Activated CD8-positive, alpha-beta memory T cell treated with anti-CD3 and anti-CD28 coated beads for 1 hour (primary cell): Measurements from ENCODE around the gene GMCL2.

Source experiments
- DNase-seq, 2 donors: peaks; one replicate each; pipeline ENCODE4 v3.0.0-alpha.2; 2020; ENCODE audit warnings: low read depth in 1 of 2; ENCODE audit errors: extremely low read depth in 1 of 2

The GMCL2 gene

DNA sequence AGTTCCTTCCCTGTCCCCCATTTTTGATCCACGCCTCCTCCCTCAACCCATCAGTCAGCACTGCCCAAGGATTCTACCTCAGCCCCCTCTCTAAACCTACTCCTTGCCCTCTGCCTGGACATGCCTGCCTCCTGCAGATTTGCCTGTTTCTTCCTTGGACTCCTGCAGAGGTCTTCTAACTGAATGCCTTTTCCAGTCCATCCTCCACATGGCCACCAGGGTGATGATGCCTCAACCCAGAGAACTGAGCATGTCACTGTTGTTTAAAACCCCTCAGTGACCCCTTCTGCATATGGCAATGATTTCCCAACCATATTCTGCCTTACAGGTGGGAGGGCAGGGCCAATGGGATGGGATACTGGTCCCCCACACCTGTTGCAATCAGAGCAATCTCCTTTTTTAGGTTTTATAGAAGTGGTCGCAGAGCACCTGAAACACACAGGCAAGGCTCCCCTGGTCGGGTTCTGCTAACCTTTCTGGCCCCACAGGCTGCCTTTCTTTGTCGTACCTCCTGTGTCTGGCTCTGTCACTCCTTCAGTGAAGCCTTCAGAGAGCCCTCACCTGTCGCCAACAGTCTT, 36.1 kb upstream of the GMCL2 start:
- DNase-seq: no peak

DNA sequence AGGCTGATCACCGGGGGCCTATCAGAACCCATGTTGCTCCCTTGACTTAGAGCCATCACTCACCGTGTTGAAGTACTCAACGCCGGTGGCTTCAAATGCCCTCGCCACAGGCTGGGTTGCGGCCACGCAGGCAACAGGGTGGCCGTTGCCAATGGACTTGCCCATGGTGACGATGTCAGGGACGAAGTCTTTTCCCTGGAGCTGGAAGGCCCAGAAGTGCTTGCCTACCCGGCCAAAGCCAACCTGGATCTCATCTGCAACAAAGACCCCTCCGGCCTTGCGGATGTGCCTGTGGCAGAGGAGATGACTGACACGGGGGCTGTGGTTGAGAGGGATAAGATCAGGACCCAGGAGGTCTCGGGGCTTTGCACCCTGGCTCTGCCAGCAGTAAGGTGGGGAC, 35.1 kb upstream of the GMCL2 start:
- DNase-seq: no peak

DNA sequence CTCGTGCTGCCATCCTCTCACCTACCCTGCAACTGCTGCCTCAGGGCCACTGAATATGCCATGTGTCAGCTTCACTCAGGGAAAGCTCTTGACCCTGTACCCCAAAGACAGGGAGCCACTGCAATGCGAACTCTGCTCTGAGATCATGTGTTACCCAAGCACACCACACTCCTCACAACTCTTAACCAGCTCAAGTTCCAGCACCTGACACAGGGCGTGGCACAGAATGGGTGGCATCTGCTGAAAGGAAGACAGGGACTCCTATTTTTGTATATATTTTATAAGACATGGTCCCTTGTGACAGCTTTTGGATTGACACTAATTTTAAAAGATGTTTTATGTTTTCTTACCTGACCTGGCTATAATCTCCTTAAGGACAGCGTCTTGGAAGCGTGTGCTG, 34.7 kb upstream of the GMCL2 start:
- DNase-seq: no peak

DNA sequence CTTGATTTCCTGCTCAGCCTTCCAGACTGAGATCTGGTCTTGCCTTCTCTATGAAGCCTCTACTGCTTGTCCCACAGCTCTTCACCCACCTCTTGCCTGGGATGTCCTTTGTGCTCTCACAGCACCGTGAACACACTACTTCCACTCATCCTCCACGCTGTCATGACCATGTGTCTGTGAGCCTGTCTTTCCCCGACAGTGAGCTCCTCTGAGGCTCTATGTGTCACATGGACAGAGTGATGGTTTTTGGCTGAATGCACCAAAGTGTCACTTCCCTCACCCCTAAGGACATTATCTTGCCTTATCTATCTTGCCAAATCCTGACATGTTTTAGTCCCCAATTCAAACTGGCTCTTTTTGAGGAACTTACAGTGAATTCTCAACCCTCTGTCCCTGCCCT, 34.1 kb upstream of the GMCL2 start:
- no peak for DNase-seq

DNA sequence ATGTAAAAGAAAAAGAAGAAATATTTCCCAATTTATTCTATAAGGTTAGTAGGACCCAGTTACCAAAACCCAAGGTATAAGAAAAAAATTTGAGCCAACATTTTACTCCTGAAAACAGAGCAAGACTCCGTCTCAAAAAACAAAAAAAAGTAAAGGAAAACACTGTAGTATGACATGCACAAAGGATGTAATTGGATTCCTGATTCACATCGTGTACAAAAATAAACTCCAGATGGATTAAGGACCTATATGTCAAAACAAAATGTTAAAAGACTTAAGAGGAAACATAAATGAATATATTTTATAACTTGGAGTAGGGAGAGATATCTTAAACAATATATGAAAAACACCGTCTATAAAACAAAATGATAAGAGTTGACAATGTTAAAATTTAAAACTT, 31.7 kb upstream of the GMCL2 start:
- DNase-seq: no peak

DNA sequence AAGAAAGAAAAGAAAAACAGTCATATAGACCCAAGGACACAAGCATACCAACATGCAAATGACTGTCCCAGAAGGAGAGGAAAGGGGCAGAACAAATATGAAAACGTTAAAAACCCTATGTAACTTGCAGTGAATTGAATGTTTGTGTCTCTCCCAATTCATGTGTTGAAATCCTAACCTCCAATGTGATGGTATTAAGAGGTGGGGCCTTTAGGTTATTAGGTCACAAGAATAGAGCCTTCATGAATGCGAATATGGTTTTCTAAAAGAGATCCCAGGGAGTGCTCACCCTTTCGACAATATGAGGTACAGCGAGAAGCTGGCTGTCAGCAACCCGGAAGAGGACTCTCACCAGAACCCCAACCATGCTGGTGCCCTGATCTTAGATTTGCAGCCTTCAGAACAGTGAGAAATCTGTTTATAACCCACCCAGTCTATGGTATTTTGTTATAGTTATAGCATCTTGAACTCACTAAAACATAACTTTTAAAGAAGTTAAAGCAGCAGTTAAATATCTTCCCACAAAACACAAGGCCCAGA, 31.1 kb upstream of the GMCL2 start:
- DNase-seq: no peak

DNA sequence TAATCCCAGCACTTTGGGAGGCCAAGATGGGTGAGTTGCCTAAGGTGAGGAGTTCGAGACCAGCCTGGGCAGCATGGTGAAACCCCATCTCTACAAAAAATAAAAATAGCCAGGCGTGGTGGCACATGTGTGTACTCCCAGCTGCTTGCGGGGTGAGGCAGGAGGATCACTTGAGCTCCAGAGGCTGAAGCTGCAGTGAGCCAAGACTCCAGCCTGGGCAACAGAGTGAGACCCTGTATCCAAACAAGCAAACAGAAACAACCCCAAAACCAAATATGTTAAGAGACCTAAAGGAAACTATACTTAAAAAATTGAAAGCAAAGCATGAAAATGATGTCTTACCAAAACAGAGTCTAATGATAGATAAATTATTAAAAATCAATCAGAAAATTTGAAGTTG, 29.6 kb upstream of the GMCL2 start:
- DNase-seq: no peak

DNA sequence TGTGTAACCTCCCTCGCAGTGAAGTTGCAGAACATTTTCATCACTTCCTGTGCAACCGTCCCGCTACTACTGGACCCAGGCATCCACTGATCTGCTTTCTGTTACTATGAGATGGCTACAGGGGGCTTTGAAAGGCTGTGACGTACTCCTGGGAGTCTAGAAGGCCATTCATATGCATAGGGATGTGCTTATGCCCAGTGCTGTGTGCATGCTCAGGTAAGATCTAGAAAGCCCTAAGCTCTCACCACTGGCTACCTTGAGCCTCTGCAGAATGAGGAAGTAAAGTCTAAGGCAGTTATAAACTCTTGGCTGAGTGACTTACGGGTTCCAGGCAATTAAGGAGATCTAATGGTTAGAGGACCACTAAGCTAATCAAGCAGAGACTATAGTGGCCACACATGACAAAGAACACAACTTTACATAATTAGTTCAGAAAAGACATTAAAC, 28.9 kb upstream of the GMCL2 start:
- no peak for DNase-seq

DNA sequence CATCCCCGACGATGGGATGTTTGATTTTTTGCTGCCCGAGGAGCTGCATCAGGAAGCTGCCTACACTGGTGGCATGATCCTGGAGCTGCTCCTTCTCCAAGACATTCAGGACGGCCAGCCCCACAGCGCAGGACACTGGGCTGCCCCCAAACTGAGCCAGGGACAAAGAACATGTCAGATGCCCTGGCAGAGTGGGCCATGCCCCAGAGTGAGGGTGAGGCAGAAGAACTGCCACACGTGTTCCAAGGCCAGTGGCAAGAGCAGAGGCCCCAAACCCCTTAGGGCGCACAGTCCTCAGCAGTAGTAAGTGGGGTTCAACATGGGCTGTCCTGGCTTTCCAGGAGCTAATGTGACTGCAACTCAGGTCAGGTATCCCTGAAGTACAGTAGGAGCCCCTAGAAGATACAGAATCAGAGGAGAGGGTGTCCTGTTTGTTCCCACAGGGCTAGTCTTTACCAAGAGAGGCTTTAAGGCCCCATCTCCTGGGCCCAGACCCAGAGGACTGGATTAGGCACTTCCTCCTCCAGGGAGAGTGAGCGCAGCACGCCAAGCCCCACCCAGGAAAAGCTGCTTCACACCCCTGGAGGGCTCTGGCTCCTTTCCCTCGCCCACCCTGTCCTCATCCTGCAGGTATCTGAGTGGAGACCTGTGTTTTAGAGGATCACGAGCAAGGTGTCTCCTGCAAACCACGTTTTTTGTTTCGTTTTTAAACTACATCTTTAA, 28.3 kb upstream of the GMCL2 start:
- DNase-seq: no peak

DNA sequence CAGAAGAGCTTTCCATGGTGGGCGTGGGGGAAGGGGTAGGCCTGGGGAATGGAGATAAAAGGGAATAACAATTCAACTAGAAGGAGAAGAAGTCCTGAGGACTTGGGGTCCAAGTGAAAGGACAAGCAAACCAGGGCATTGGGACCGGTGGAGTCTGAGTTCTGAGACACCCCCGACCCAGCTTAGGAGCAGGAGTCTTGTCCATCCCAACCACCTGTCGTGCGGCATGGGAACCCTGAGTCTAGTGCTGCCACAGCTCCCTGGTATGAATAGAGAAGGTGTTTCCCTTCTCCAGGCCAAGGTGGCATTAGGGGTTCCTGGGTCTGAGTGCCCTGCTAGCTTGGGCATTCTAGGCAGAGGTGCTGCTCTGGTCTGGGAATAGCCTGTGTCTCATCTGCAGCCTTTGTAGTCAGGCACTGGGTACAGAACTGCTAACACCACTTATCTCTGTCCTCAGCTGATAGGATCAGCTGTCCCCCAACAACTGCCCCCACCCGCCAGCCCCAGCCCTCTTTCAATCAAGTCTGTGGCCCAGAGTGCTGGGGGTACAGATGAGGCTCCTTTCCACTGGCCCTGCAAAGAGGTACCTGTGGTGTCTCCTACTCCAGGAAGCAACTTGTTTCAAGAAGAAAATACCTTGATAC, 27.1 kb upstream of the GMCL2 start:
- DNase-seq: no peak

DNA sequence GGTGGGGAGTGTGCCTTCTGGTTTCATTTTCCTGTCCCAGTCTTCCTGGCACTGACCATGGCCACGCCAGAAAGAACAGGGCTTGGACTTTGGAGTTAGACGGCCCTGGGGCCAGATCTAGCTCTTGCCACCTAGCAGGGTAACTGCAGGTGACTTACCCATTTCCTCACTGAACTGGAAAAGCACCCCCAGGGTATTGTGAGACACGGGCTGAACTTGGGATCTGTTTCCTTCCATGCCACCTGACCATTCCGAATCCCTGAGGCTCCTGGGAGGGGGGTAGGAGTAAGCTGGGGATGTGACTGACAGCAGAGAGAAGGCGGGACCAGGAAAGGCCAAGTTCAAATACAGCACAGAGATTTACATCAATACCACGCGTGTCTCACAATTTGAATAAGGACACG, 26.6 kb upstream of the GMCL2 start:
- DNase-seq: no peak

DNA sequence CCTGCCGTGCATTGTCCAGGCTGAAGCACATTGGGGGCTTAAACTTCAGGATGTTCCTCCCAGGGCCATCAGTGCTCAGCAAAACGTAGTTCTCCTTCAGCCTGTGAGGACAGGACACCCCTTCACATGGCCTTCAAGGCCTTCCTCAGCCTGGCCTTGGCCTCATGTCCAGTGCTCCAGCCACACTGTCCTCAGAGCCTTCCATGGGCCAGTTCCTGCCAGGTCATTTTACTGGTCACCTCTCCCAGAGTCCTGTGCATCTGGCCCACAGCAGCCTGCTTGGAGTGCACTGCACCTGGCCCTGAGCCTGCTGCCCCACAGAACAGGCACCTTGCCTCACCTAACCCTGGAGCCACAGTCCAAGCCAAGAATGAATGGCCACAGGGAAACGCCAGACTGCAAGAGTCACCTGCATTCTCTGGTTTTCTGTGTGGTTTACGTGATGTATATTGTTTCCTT, 25.9 kb upstream of the GMCL2 start:
- no peak for DNase-seq

DNA sequence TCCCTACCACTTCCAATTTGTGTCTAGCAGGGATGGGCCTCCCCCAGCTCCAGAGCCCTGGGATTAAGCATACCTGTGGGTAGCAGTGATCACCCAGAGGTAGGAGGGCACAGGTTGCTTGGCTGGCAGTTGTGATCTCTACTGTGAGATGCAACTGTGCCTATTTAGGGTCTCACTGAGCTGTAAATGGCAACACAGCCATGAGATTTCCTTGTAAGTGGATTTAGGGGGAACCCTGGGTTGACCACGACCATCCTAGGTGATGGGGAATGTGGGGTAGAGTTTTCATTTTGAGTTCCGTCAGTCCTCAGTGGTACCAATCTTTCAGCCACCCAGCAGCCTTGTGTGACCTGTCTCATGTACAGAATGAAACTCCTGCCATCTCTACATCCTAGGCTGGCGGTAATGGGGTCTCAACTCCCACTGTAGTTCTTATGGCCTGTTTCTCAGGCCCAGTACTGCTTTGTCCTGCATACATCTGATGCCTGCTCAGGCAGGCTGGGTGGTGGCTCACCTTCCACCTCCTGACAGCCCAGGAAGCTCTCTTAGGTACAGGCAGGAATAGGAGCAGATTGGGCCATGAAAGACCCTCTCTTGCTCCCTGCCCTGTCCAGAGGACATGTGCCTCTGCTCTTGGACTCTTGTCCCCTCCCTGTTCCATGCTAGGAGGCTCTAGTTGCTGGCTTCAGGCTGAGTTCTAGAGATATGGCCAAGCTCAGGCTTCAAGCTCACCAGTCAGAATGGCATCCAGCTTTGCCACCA, 25.3 kb upstream of the GMCL2 start:
- DNase-seq: no peak

DNA sequence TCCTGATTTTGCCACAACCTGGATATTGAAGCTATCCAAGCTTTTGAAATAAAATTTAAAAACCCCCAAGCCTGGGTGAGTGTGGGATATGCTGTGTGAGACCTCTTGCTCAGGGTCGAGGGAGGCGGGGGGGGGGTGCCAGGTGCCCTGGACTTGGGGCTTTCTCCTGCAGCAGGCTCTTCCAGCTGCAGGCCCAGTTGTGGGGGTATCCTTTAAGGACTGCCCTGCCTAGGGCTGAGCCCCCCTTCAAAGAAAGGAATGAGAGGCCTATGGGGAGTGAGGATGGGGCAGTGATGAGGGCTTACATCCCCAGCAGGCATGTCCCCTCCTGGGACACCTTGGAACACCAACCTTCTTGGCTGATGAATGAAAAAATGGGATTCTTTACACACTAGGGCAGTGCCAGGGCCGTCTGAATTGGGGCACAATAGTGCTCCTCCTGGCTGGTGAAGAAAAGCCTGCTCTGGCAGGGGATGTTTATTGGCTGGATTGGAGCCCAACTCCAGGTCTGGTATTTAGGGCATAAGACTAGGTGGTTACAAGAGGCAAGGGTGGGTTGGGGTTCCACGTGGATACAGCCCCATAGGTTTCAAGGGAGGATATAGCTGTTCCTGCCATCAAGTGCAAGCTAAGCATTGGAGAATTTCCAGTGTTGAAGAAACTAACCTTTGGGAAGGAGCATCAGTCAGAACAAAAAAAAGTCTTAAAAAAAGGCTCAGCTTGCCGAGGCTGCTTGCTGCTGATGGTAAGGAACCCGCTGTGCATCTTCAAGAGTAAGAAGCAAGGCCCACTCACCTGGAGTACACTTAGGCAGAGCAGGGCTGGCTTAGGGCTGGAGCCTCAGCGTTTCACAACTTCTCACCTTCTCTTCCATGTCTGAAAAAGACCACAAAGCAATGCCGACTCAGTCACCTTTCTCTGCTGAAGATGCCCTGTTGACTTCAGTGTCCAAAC, 24.2 kb upstream of the GMCL2 start:
- no peak for DNase-seq

DNA sequence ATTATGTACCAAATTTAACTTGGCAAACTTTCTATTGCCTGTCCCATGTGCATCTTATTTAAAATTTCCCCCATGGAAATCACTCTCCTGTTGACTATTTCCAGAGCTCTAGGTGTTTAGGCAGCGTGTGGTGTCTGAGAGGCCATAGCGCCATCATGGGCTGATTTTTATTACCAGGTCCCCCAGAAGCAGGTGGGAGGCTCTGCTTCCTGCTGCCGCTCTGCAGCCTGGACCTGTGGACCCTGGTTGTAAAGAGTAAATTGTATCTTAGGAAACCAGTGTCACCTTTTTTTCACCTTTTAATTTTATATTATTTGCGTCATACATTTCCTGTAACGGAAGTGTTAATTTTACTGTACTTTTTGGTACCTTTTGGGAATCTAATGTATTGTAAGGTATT, 23.5 kb upstream of the GMCL2 start:
- DNase-seq: no peak

DNA sequence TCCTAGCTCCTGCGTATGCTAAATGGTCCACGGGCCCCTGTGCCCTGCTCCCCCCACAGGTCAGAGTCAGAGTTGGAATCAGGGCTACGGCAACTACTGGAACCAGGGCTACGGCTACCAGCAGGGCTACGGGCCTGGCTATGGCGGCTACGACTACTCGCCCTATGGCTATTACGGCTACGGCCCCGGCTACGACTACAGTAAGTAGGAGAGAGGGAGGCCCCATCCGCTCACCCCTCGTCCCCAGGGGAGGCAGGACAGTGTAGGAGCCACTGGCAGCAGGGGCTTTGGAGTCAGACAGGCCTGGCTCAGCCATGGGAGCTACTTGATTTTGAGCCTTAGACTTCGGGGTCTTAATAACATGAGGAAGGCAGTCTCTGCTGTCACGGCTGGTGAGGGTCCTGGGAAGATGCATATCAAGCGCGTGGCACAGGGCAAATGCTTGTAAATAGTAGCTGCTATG, 22.9 kb upstream of the GMCL2 start:
- no peak for DNase-seq

DNA sequence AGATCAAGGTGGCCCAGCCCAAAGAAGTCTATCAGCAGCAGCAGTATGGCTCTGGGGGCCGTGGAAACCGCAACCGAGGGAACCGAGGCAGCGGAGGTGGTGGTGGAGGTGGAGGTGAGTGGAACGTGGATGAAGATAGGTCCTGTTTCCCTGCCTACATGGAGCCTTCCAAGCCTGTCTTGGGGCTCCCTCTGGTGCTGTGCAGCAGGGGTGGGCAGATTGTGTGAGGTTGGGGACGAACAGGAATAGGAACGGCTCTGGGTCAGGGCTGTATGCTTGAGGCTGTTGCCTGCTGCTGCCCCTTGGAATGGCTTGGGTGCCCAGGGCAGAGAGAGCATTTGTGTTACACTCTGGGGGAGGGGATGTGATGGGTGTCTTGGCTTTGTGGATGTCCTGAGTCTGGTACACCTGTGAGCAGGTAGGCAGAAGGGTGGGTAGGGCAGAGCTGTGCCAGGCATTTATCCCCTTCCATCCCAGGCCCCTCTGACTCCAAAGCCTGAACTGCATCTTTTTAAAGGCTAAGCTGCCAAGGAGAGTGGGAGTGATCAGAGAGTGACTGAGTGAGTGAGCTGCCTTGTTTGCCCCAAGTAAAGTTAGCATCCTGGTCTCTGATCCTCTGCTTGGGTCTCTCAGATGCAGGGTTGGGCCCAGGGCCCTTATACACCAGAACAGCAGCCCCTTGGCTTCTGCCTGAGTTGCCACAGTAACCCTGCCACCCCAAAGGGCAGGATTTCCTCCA, 22.3 kb upstream of the GMCL2 start:
- no peak for DNase-seq

DNA sequence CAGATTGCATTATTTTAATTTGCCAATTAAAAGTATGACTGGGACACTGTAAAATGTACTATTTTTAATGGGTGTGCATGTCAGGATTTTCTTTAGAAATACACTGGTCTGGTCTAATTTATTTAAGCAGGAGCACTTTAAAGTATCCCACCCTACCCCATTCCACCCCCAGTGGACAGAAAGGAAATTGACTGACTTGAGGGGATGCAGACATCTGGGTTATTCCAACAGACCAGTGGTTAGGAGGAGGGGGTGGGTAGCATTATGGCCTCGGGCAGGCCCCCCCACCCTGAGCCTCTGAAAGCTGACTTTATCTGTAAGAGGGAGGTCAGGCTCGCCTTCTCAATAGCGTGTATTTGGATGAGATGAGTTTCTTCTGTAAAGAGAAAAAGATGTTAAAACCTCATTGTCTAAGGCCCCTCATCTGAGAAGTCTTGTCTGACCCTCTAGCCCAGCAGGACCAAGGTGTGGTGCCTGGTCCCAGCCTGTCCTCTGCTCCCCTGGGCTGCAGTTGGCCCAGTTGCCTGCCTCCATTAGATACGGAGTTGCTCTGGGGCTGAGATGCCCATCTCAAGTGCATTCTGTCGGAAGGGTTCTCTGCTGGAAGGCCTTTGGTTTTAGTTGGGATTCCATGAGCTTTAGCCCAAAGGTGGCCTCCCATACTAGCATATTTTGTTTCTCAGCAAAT, 21.5 kb upstream of the GMCL2 start:
- no peak for DNase-seq

DNA sequence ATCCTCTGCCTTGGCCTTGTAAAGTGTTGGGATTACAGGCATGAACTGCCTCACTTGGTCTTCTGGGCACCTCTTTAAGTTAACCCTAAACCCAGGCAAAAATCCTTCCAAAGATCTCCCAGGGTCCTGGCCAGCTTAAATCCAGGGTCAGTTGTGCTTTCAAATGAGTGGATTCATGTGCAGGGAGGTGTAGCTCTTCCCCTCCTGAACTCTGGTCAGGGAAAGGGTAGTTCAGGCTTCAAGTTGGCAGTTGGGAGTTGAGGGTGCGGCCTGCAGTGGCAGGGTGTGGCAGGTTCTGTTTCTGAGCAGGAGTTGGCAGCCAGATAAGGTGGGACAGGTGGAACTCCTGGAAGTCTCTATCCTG, 20.7 kb upstream of the GMCL2 start:
- no peak for DNase-seq
